GM21526 (cell line): ENCODE results near the gene RPS24.
"Not testable (repeated sequence)": the region's sequence is repeated elsewhere in the genome, so short reads cannot be mapped to it uniquely, and the experiment has no call there.

ENCODE experiments used
- ATAC-seq: cut with Tn5 transposase; IDR thresholded peaks from one replicate; pipeline ENCODE4 v1.9.1; 2021; ENCODE audit warnings: moderate library complexity; ENCODE audit not compliant: unreplicated experiment, low FRiP score

Gene RPS24

GRCh38 chr10:78047314-78047891 lies 13.7 kb downstream of the RPS24 start:
- peak; percentile 54 for ATAC-seq

GRCh38 chr10:78049851-78050250 lies 16.2 kb downstream of the RPS24 start:
- ATAC-seq, result no peak

- no peak for ATAC-seq
Measured at GRCh38 chr10:78053211-78053868, 19.7 kb downstream of the RPS24 start.

GRCh38 chr10:78058562-78058961 lies 24.9 kb downstream of the RPS24 start:
- no peak for ATAC-seq

GRCh38 chr10:78059906-78060702 lies 26.4 kb downstream of the RPS24 start:
- no peak for ATAC-seq

- ATAC-seq, result no peak
Measured at GRCh38 chr10:78062296-78062695, 28.6 kb downstream of the RPS24 start.

GRCh38 chr10:78063236-78063635 lies 29.6 kb downstream of the RPS24 start:
- ATAC-seq, result no peak

- ATAC-seq, result not testable (repeated sequence)
Measured at GRCh38 chr10:78064919-78065318, 31.3 kb downstream of the RPS24 start.

- ATAC-seq, result no peak
Measured at GRCh38 chr10:78065611-78066010, 31.9 kb downstream of the RPS24 start.

- no peak for ATAC-seq
Measured at GRCh38 chr10:78066012-78066411, 32.3 kb downstream of the RPS24 start.

- no peak for ATAC-seq
Measured at GRCh38 chr10:78066728-78067430, 33.2 kb downstream of the RPS24 start.

- ATAC-seq, result no peak
Measured at GRCh38 chr10:78069151-78069550, 35.5 kb downstream of the RPS24 start.

GRCh38 chr10:78070064-78070463 lies 36.4 kb downstream of the RPS24 start:
- ATAC-seq, result not testable (repeated sequence)

- no peak for ATAC-seq
Measured at GRCh38 chr10:78070726-78071125, 37.1 kb downstream of the RPS24 start.

GRCh38 chr10:78071140-78071856 lies 37.6 kb downstream of the RPS24 start:
- ATAC-seq, result no peak

GRCh38 chr10:78071857-78072179 lies 38.2 kb downstream of the RPS24 start:
- ATAC-seq, result no peak

GRCh38 chr10:78072504-78072903 lies 38.8 kb downstream of the RPS24 start:
- ATAC-seq, result no peak

GRCh38 chr10:78075806-78076205 lies 42.1 kb downstream of the RPS24 start:
- ATAC-seq, result not testable (repeated sequence)

- no peak for ATAC-seq
Measured at GRCh38 chr10:78078539-78079330, 45.1 kb downstream of the RPS24 start.

- no peak for ATAC-seq
Measured at GRCh38 chr10:78079411-78079810, 45.7 kb downstream of the RPS24 start.
